ENCODE results near the gene FBXL7.

FBXL7 gene

GRCh38 chr5:15533129-15533893 is 33.3 kb downstream of the FBXL7 start:
- H3K27ac ChIP-seq (ENCODE audit: low read depth, low read length): no peak overlapping the region
- no peak overlapping the region for H3K4me3 ChIP-seq (ENCODE audit: low read depth in 1 of 5, low read length in 5 of 5)
- no peak overlapping the region for H3K9ac ChIP-seq (ENCODE audit: low read length in 5 of 5)
- H3K9me3 ChIP-seq (ENCODE audit: control insufficient read depth in 5 of 5, low read length in 5 of 5): no peaks in the 10 kb centered on the region
- no peaks in the 10 kb centered on the region for H3K36me3 ChIP-seq (ENCODE audit: control insufficient read depth in 5 of 5, insufficient read depth in 5 of 5, low read length in 5 of 5)
- H3K4me1 ChIP-seq (ENCODE audit: control insufficient read depth in 5 of 5, insufficient read depth in 5 of 5, low read length in 5 of 5): peaks cover 0 to 7% (median 0%) of the 10 kb centered on the region in 5 donors
- no peaks in the 10 kb centered on the region for H3K27me3 ChIP-seq (ENCODE audit: control insufficient read depth in 5 of 5, insufficient read depth in 4 of 5, low read length in 5 of 5)

GRCh38 chr5:15535938-15536337 is 36.0 kb downstream of the FBXL7 start:
- H3K9me3 ChIP-seq (ENCODE audit: control insufficient read depth in 5 of 5, low read length in 5 of 5): no peaks in the 10 kb centered on the region
- H3K36me3 ChIP-seq (ENCODE audit: control insufficient read depth in 5 of 5, insufficient read depth in 5 of 5, low read length in 5 of 5): no peaks in the 10 kb centered on the region
- H3K9ac ChIP-seq (ENCODE audit: low read length in 5 of 5): no peak overlapping the region
- H3K4me1 ChIP-seq (ENCODE audit: control insufficient read depth in 5 of 5, insufficient read depth in 5 of 5, low read length in 5 of 5): no peaks in the 10 kb centered on the region
- no peak overlapping the region for H3K4me3 ChIP-seq (ENCODE audit: low read depth in 1 of 5, low read length in 5 of 5)
- H3K27me3 ChIP-seq (ENCODE audit: control insufficient read depth in 5 of 5, insufficient read depth in 4 of 5, low read length in 5 of 5): no peaks in the 10 kb centered on the region
- no peak overlapping the region for H3K27ac ChIP-seq (ENCODE audit: low read depth, low read length)

- Histone ChIP-seq H3K4me1 (ENCODE audit: control insufficient read depth in 5 of 5, insufficient read depth in 5 of 5, low read length in 5 of 5) (no peaks in the 10 kb centered on the region), H3K4me3 (ENCODE audit: low read depth in 1 of 5, low read length in 5 of 5) (no peak overlapping the region), H3K27ac (ENCODE audit: low read depth, low read length) (no peak overlapping the region), H3K9ac (ENCODE audit: low read length in 5 of 5) (no peak overlapping the region), H3K36me3 (ENCODE audit: control insufficient read depth in 5 of 5, insufficient read depth in 5 of 5, low read length in 5 of 5) (no peaks in the 10 kb centered on the region), H3K9me3 (ENCODE audit: control insufficient read depth in 5 of 5, low read length in 5 of 5) (no peaks in the 10 kb centered on the region), H3K27me3 (ENCODE audit: control insufficient read depth in 5 of 5, insufficient read depth in 4 of 5, low read length in 5 of 5) (no peaks in the 10 kb centered on the region)
Measured at GRCh38 chr5:15538516-15538915, 38.5 kb downstream of the FBXL7 start.

- Histone ChIP-seq H3K27me3 (ENCODE audit: control insufficient read depth in 5 of 5, insufficient read depth in 4 of 5, low read length in 5 of 5) (no peaks in the 10 kb centered on the region), H3K4me3 (ENCODE audit: low read depth in 1 of 5, low read length in 5 of 5) (no peak overlapping the region), H3K36me3 (ENCODE audit: control insufficient read depth in 5 of 5, insufficient read depth in 5 of 5, low read length in 5 of 5) (no peaks in the 10 kb centered on the region), H3K9me3 (ENCODE audit: control insufficient read depth in 5 of 5, low read length in 5 of 5) (no peaks in the 10 kb centered on the region), H3K9ac (ENCODE audit: low read length in 5 of 5) (no peak overlapping the region), H3K4me1 (ENCODE audit: control insufficient read depth in 5 of 5, insufficient read depth in 5 of 5, low read length in 5 of 5) (peaks cover 0 to 4% (median 0%) of the 10 kb centered on the region in 5 donors), H3K27ac (ENCODE audit: low read depth, low read length) (no peak overlapping the region)
Measured at GRCh38 chr5:15539951-15540350, 40.0 kb downstream of the FBXL7 start.

- H3K4me1 ChIP-seq (ENCODE audit: control insufficient read depth in 5 of 5, insufficient read depth in 5 of 5, low read length in 5 of 5): peaks cover 0 to 4% (median 0%) of the 10 kb centered on the region in 5 donors
- H3K9me3 ChIP-seq (ENCODE audit: control insufficient read depth in 5 of 5, low read length in 5 of 5): no peaks in the 10 kb centered on the region
Measured at GRCh38 chr5:15544039-15544438, 44.1 kb downstream of the FBXL7 start.

GRCh38 chr5:15545082-15545481 is 45.1 kb downstream of the FBXL7 start:
- no peak overlapping the region for H3K27ac ChIP-seq (ENCODE audit: low read depth, low read length)
- H3K9ac ChIP-seq (ENCODE audit: low read length in 5 of 5): no peak overlapping the region
- H3K9me3 ChIP-seq (ENCODE audit: control insufficient read depth in 5 of 5, low read length in 5 of 5): no peaks in the 10 kb centered on the region
- H3K27me3 ChIP-seq (ENCODE audit: control insufficient read depth in 5 of 5, insufficient read depth in 4 of 5, low read length in 5 of 5): no peaks in the 10 kb centered on the region
- H3K4me3 ChIP-seq (ENCODE audit: low read depth in 1 of 5, low read length in 5 of 5): no peak overlapping the region
- no peaks in the 10 kb centered on the region for H3K36me3 ChIP-seq (ENCODE audit: control insufficient read depth in 5 of 5, insufficient read depth in 5 of 5, low read length in 5 of 5)
- H3K4me1 ChIP-seq (ENCODE audit: control insufficient read depth in 5 of 5, insufficient read depth in 5 of 5, low read length in 5 of 5): peaks cover 0 to 10% (median 0%) of the 10 kb centered on the region in 5 donors

More at GRCh38 chr5:15544039-15544438, 44.1 kb downstream of the FBXL7 start:
- no peaks in the 10 kb centered on the region for H3K27me3 ChIP-seq (ENCODE audit: control insufficient read depth in 5 of 5, insufficient read depth in 4 of 5, low read length in 5 of 5)
- H3K36me3 ChIP-seq (ENCODE audit: control insufficient read depth in 5 of 5, insufficient read depth in 5 of 5, low read length in 5 of 5): no peaks in the 10 kb centered on the region
- no peak overlapping the region for H3K9ac ChIP-seq (ENCODE audit: low read length in 5 of 5)
- no peak overlapping the region for H3K4me3 ChIP-seq (ENCODE audit: low read depth in 1 of 5, low read length in 5 of 5)
- H3K27ac ChIP-seq (ENCODE audit: low read depth, low read length): no peak overlapping the region

GRCh38 chr5:15547261-15547839 is 47.4 kb downstream of the FBXL7 start:
- Histone ChIP-seq H3K4me1 (ENCODE audit: control insufficient read depth in 5 of 5, insufficient read depth in 5 of 5, low read length in 5 of 5) (peaks cover 0 to 11% (median 0%) of the 10 kb centered on the region in 5 donors), H3K27me3 (ENCODE audit: control insufficient read depth in 5 of 5, insufficient read depth in 4 of 5, low read length in 5 of 5) (no peaks in the 10 kb centered on the region), H3K27ac (ENCODE audit: low read depth, low read length) (no peak overlapping the region), H3K9ac (ENCODE audit: low read length in 5 of 5) (no peak overlapping the region), H3K4me3 (ENCODE audit: low read depth in 1 of 5, low read length in 5 of 5) (no peak overlapping the region), H3K36me3 (ENCODE audit: control insufficient read depth in 5 of 5, insufficient read depth in 5 of 5, low read length in 5 of 5) (no peaks in the 10 kb centered on the region), H3K9me3 (ENCODE audit: control insufficient read depth in 5 of 5, low read length in 5 of 5) (no peaks in the 10 kb centered on the region)

- H3K9me3 ChIP-seq (ENCODE audit: control insufficient read depth in 5 of 5, low read length in 5 of 5): no peaks in the 10 kb centered on the region
Measured at GRCh38 chr5:15549961-15550360, 50.0 kb downstream of the FBXL7 start.

GRCh38 chr5:15550502-15551112 is 50.6 kb downstream of the FBXL7 start:
- Histone ChIP-seq H3K9ac (ENCODE audit: low read length in 5 of 5) (no peak overlapping the region), H3K27me3 (ENCODE audit: control insufficient read depth in 5 of 5, insufficient read depth in 4 of 5, low read length in 5 of 5) (no peaks in the 10 kb centered on the region), H3K4me1 (ENCODE audit: control insufficient read depth in 5 of 5, insufficient read depth in 5 of 5, low read length in 5 of 5) (peaks cover 0 to 7% (median 0%) of the 10 kb centered on the region in 5 donors), H3K27ac (ENCODE audit: low read depth, low read length) (no peak overlapping the region), H3K4me3 (ENCODE audit: low read depth in 1 of 5, low read length in 5 of 5) (no peak overlapping the region), H3K36me3 (ENCODE audit: control insufficient read depth in 5 of 5, insufficient read depth in 5 of 5, low read length in 5 of 5) (no peaks in the 10 kb centered on the region), H3K9me3 (ENCODE audit: control insufficient read depth in 5 of 5, low read length in 5 of 5) (no peaks in the 10 kb centered on the region)

More at GRCh38 chr5:15549961-15550360, 50.0 kb downstream of the FBXL7 start:
- H3K4me3 ChIP-seq (ENCODE audit: low read depth in 1 of 5, low read length in 5 of 5): no peak overlapping the region
- peaks cover 0 to 7% (median 0%) of the 10 kb centered on the region in 5 donors for H3K4me1 ChIP-seq (ENCODE audit: control insufficient read depth in 5 of 5, insufficient read depth in 5 of 5, low read length in 5 of 5)
- no peak overlapping the region for H3K27ac ChIP-seq (ENCODE audit: low read depth, low read length)
- H3K9ac ChIP-seq (ENCODE audit: low read length in 5 of 5): no peak overlapping the region
- H3K27me3 ChIP-seq (ENCODE audit: control insufficient read depth in 5 of 5, insufficient read depth in 4 of 5, low read length in 5 of 5): no peaks in the 10 kb centered on the region
- no peaks in the 10 kb centered on the region for H3K36me3 ChIP-seq (ENCODE audit: control insufficient read depth in 5 of 5, insufficient read depth in 5 of 5, low read length in 5 of 5)

GRCh38 chr5:15551113-15551504 is 51.1 kb downstream of the FBXL7 start:
- Histone ChIP-seq H3K36me3 (ENCODE audit: control insufficient read depth in 5 of 5, insufficient read depth in 5 of 5, low read length in 5 of 5) (no peaks in the 10 kb centered on the region), H3K27ac (ENCODE audit: low read depth, low read length) (no peak overlapping the region), H3K9ac (ENCODE audit: low read length in 5 of 5) (no peak overlapping the region), H3K27me3 (ENCODE audit: control insufficient read depth in 5 of 5, insufficient read depth in 4 of 5, low read length in 5 of 5) (no peaks in the 10 kb centered on the region), H3K9me3 (ENCODE audit: control insufficient read depth in 5 of 5, low read length in 5 of 5) (no peaks in the 10 kb centered on the region), H3K4me3 (ENCODE audit: low read depth in 1 of 5, low read length in 5 of 5) (no peak overlapping the region), H3K4me1 (ENCODE audit: control insufficient read depth in 5 of 5, insufficient read depth in 5 of 5, low read length in 5 of 5) (peaks cover 0 to 7% (median 0%) of the 10 kb centered on the region in 5 donors)
